Measurements from ENCODE around the gene RPUSD1.

DNA sequence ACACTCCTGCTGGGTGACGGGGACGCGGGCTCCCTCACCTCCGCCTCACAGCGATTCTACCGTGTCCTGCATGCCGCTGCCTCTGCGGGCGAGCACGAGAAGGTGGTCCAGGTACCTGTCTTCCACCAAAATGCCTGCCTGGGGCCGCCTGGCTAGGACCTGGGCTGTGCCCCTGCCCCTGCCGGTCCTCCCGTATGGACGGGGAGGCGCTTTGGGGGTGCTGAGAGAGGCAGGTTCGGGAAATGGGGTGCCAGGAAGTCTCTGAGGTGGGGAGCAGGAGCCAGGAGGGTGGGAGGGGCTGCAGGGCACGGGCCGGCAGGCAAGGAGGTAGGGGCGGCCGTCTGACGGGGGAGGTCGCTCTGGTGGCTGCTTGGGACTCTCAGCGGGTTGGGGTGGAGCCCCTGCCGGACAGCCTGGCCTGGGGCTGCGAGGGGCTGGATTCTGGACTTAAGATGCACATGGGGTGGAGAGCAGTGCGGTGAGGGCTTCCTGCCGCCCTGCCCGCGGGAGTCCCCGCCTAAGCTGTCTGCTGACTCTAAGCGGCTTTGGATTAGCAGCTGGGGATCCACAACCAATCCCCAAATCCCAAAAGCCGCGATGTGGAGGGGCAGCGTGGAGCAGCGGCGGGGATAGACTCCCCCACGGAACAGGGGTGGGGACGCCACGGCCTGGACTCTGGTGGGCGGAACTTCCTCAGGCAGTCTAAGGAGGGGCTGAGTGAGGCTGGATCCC is 6.1 kb upstream of the RPUSD1 start:
- no peak for TF ChIP-seq EP300 (IDR thresholded peaks at IDR 0.05)
- TF ChIP-seq, protein P1, sequence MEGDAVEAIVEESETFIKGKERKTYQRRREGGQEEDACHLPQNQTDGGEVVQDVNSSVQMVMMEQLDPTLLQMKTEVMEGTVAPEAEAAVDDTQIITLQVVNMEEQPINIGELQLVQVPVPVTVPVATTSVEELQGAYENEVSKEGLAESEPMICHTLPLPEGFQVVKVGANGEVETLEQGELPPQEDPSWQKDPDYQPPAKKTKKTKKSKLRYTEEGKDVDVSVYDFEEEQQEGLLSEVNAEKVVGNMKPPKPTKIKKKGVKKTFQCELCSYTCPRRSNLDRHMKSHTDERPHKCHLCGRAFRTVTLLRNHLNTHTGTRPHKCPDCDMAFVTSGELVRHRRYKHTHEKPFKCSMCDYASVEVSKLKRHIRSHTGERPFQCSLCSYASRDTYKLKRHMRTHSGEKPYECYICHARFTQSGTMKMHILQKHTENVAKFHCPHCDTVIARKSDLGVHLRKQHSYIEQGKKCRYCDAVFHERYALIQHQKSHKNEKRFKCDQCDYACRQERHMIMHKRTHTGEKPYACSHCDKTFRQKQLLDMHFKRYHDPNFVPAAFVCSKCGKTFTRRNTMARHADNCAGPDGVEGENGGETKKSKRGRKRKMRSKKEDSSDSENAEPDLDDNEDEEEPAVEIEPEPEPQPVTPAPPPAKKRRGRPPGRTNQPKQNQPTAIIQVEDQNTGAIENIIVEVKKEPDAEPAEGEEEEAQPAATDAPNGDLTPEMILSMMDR (IDR thresholded peaks at IDR 0.05) = no peak

All from upper lobe of left lung (tissue), 4 donors.